WTC11 (cell line): Measurements from ENCODE around the gene ABR. TPM values are rescaled to one million over a fixed set of nuclear protein-coding genes. Genes with fewer than 3 reads are reported as not detected.

Experiments
- ATAC-seq: fragments of 200-7000 bp; cut with Tn5 transposase; 2 replicates; pipeline ENCODE4 v1.10.0; 2021; ENCODE audit warnings: mild to moderate bottlenecking, moderate library complexity
- CTCF ChIA-PET: fragments of 300-600 bp; sonication (Branson Sonifier 250); formaldehyde crosslinking; loops from one replicate; lab custom pipeline; 2021; ENCODE audit warnings: antibody characterized with exemption; lab: Charles Lee
- POLR2A ChIA-PET: fragments of 350-600 bp; sonication (Branson Sonifier 250); formaldehyde crosslinking; loops from one replicate; lab custom pipeline; 2021; ENCODE audit warnings: antibody characterized with exemption; lab: Charles Lee
- DNase-seq: peaks from one replicate; pipeline ENCODE4 v3.0.0; 2021; ENCODE audit warnings: low spot score
- H3K27ac Mint-ChIP-seq: 2 replicates; pipeline ENCODE4 v1.8.0; 2021; ENCODE audit warnings: mixed read lengths
- H3K27me3 Mint-ChIP-seq: 2 replicates; pipeline ENCODE4 v1.8.0; 2021; ENCODE audit warnings: low read depth, mild to moderate bottlenecking, moderate library complexity, mixed read lengths
- H3K36me3 Mint-ChIP-seq: 2 replicates; pipeline ENCODE4 v1.8.0; 2021; ENCODE audit warnings: mixed read lengths
- H3K4me1 Mint-ChIP-seq: 2 replicates; pipeline ENCODE4 v1.8.0; 2022; ENCODE audit warnings: mixed read lengths
- H3K4me3 Mint-ChIP-seq: 2 replicates; pipeline ENCODE4 v1.8.0; 2021; ENCODE audit warnings: mild to moderate bottlenecking, moderate library complexity, mixed read lengths
- H3K9me3 Mint-ChIP-seq: 2 replicates; pipeline ENCODE4 v1.8.0; 2021; ENCODE audit warnings: mixed read lengths
- ARID4B ChIP-seq: sonication (generic); formaldehyde crosslinking; IDR thresholded peaks from 2 replicates; pipeline ENCODE4 v1.8.0; 2023; ENCODE audit warnings: missing genetic modification reagents, mild to moderate bottlenecking, borderline replicate concordance
- EMX1 ChIP-seq: fragments of 250-450 bp; sonication (Bioruptor Pico); IDR thresholded peaks from 2 replicates; pipeline ENCODE4 v1.8.0; 2021; ENCODE audit warnings: mild to moderate bottlenecking
- FOXJ3 ChIP-seq: sonication (generic); formaldehyde crosslinking; IDR thresholded peaks from 2 replicates; pipeline ENCODE4 v1.9.0; 2021; ENCODE audit warnings: missing genetic modification reagents, mild to moderate bottlenecking, borderline replicate concordance
- HMGA2 ChIP-seq: fragments of 250-450 bp; sonication (Bioruptor Pico); IDR thresholded peaks from 2 replicates; pipeline ENCODE4 v1.4.0; 2021; ENCODE audit warnings: mild to moderate bottlenecking, moderate library complexity
- KAT7 ChIP-seq: sonication (generic); formaldehyde crosslinking; IDR thresholded peaks from 2 replicates; pipeline ENCODE4 v1.8.1; 2023; ENCODE audit warnings: missing genetic modification reagents, mild to moderate bottlenecking, borderline replicate concordance
- OVOL2 ChIP-seq: fragments of 250-450 bp; sonication (Bioruptor Pico); IDR thresholded peaks from 2 replicates; pipeline ENCODE4 v1.9.0; 2021; ENCODE audit warnings: mild to moderate bottlenecking, borderline replicate concordance
- PREB ChIP-seq: sonication (generic); formaldehyde crosslinking; IDR thresholded peaks from 2 replicates; pipeline ENCODE4 v1.8.1; 2022; ENCODE audit warnings: mild to moderate bottlenecking, missing genetic modification reagents, moderate library complexity, borderline replicate concordance
- STAT6 ChIP-seq: sonication (generic); formaldehyde crosslinking; conservative IDR thresholded peaks from 2 replicates; pipeline ENCODE4 v1.8.1; 2023; ENCODE audit warnings: mild to moderate bottlenecking, low read depth, missing genetic modification reagents, moderate library complexity
- TCF7 ChIP-seq: sonication (generic); formaldehyde crosslinking; IDR thresholded peaks from 2 replicates; pipeline ENCODE4 v1.8.0; 2022; ENCODE audit warnings: mild to moderate bottlenecking, low read depth, missing genetic modification reagents, moderate library complexity
- TEAD4 ChIP-seq: sonication (generic); formaldehyde crosslinking; IDR thresholded peaks from 2 replicates; pipeline ENCODE4 v1.8.0; 2022; ENCODE audit warnings: mild to moderate bottlenecking, missing genetic modification reagents
- USF2 ChIP-seq: sonication (generic); formaldehyde crosslinking; IDR thresholded peaks from 2 replicates; pipeline ENCODE4 v1.8.1; 2023; ENCODE audit warnings: mild to moderate bottlenecking, missing genetic modification reagents, moderate library complexity
- ZBTB21 ChIP-seq: sonication (generic); formaldehyde crosslinking; IDR thresholded peaks from 2 replicates; pipeline ENCODE4 v1.8.1; 2023; ENCODE audit warnings: mild to moderate bottlenecking, missing genetic modification reagents, borderline replicate concordance
- ZNF121 ChIP-seq: sonication (generic); formaldehyde crosslinking; IDR thresholded peaks from 2 replicates; pipeline ENCODE4 v1.8.0; 2023; ENCODE audit warnings: missing genetic modification reagents
- ZNF219 ChIP-seq: sonication (generic); formaldehyde crosslinking; IDR thresholded peaks from 2 replicates; pipeline ENCODE4 v1.8.0; 2023; ENCODE audit warnings: missing genetic modification reagents, mild to moderate bottlenecking, borderline replicate concordance
- ZNF671 ChIP-seq: fragments of 250-450 bp; sonication (Bioruptor Pico); IDR thresholded peaks from 2 replicates; pipeline ENCODE4 v1.8.0; 2021; ENCODE audit warnings: mild to moderate bottlenecking
- total RNA-seq: library from RNA; stranded (reverse); gene quantifications from 3 replicates; pipeline ENCODE4 v1.2.3, GENCODE V29; 2021
- TF ChIP-seq, protein P1 (sequence below): sonication (generic); formaldehyde crosslinking; IDR thresholded peaks from 2 replicates; pipeline ENCODE4 v1.8.0; 2022; ENCODE audit warnings: mild to moderate bottlenecking, missing genetic modification reagents
- TF ChIP-seq, protein P2 (sequence below): sonication (generic); formaldehyde crosslinking; IDR thresholded peaks from 2 replicates; pipeline ENCODE4 v1.8.1; 2023; ENCODE audit warnings: mild to moderate bottlenecking, moderate library complexity, missing genetic modification reagents
- TF ChIP-seq, protein P3 (sequence below): sonication (generic); formaldehyde crosslinking; IDR thresholded peaks from 2 replicates; pipeline ENCODE4 v1.8.0; 2023; ENCODE audit warnings: missing genetic modification reagents
- TF ChIP-seq, protein P4 (sequence below): fragments of 250-450 bp; sonication (Bioruptor Pico); IDR thresholded peaks from 2 replicates; pipeline ENCODE4 v1.9.0; 2021; ENCODE audit warnings: mild to moderate bottlenecking

ABR gene
- total RNA-seq, 1 experiment from 2014 or later, result 38.0 TPM

- Mint-ChIP-seq H3K9me3 (no peaks in the 10 kb centered on the region), H3K27me3 (peaks cover 17% of the 10 kb centered on the region), H3K36me3 (no peaks in the 10 kb centered on the region), H3K27ac (peak overlapping the region; percentile 82; the same call in 1 of the 2 replicates), H3K4me3 (0 out of 2 replicates have a peak overlapping the region, but pooled peaks have one; percentile 30), H3K4me1 (peaks cover 18% of the 10 kb centered on the region)
- no peak for TF ChIP-seq HMGA2
- no peak for TF ChIP-seq KAT7 (CRISPR knock-in tag)
- TF ChIP-seq OVOL2, result no peak
- TF ChIP-seq USF2 (CRISPR knock-in tag), result no peak
- TF ChIP-seq ZNF671, result no peak
- TF ChIP-seq, protein P1, sequence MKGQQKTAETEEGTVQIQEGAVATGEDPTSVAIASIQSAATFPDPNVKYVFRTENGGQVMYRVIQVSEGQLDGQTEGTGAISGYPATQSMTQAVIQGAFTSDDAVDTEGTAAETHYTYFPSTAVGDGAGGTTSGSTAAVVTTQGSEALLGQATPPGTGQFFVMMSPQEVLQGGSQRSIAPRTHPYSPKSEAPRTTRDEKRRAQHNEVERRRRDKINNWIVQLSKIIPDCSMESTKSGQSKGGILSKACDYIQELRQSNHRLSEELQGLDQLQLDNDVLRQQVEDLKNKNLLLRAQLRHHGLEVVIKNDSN (CRISPR knock-in tag), result no peak
- ATAC-seq (no peak), DNase-seq (no peak)
- CTCF ChIA-PET, result interaction anchor here (0.5 to 5.2 kb wide), 8 partner anchors 19 to 198 kb away, joined by 3 to 40 read pairs (median 5); partner anchors contain the start of gene TIMM22
- POLR2A ChIA-PET, result interaction anchor here (0.6 kb wide), 1 partner anchor 225 kb away, joined by 3 read pairs; no protein-coding TSS in a partner anchor
Observed at GRCh38 chr17:1077581-1077985, 102.2 kb downstream of the ABR start.

- ATAC-seq, result no peak
- Mint-ChIP-seq H3K27me3 (peaks cover 17% of the 10 kb centered on the region), H3K4me3 (no peak overlapping the region), H3K9me3 (no peaks in the 10 kb centered on the region), H3K36me3 (no peaks in the 10 kb centered on the region), H3K27ac (no peak overlapping the region), H3K4me1 (peaks cover 18% of the 10 kb centered on the region)
- no peak for DNase-seq
- ChIA-PET POLR2A (interaction anchor here (0.6 kb wide), 2 partner anchors 224 to 1183 kb away, joined by 3 to 4 read pairs; no protein-coding TSS in a partner anchor), CTCF (interaction anchor here (0.7 to 5.2 kb wide), 6 partner anchors 18 to 197 kb away, joined by 3 to 40 read pairs (median 6); partner anchors contain the start of gene TIMM22)
- no peak for TF ChIP-seq ZNF219 (CRISPR knock-in tag)
- TF ChIP-seq FOXJ3 (CRISPR knock-in tag), result no peak
- TF ChIP-seq ZBTB21, result no peak
- TF ChIP-seq ZNF121 (CRISPR knock-in tag), result no peak
- TF ChIP-seq, protein P2, sequence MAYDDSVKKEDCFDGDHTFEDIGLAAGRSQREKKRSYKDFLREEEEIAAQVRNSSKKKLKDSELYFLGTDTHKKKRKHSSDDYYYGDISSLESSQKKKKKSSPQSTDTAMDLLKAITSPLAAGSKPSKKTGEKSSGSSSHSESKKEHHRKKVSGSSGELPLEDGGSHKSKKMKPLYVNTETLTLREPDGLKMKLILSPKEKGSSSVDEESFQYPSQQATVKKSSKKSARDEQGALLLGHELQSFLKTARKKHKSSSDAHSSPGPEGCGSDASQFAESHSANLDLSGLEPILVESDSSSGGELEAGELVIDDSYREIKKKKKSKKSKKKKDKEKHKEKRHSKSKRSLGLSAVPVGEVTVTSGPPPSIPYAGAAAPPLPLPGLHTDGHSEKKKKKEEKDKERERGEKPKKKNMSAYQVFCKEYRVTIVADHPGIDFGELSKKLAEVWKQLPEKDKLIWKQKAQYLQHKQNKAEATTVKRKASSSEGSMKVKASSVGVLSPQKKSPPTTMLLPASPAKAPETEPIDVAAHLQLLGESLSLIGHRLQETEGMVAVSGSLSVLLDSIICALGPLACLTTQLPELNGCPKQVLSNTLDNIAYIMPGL (CRISPR knock-in tag), result no peak
- no peak for TF ChIP-seq ZNF671
- no peak for TF ChIP-seq ARID4B (CRISPR knock-in tag)
- TF ChIP-seq, protein P3, sequence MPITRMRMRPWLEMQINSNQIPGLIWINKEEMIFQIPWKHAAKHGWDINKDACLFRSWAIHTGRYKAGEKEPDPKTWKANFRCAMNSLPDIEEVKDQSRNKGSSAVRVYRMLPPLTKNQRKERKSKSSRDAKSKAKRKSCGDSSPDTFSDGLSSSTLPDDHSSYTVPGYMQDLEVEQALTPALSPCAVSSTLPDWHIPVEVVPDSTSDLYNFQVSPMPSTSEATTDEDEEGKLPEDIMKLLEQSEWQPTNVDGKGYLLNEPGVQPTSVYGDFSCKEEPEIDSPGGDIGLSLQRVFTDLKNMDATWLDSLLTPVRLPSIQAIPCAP, result no peak
- no peak for TF ChIP-seq EMX1 (CRISPR knock-in tag)
- TF ChIP-seq, protein P4, sequence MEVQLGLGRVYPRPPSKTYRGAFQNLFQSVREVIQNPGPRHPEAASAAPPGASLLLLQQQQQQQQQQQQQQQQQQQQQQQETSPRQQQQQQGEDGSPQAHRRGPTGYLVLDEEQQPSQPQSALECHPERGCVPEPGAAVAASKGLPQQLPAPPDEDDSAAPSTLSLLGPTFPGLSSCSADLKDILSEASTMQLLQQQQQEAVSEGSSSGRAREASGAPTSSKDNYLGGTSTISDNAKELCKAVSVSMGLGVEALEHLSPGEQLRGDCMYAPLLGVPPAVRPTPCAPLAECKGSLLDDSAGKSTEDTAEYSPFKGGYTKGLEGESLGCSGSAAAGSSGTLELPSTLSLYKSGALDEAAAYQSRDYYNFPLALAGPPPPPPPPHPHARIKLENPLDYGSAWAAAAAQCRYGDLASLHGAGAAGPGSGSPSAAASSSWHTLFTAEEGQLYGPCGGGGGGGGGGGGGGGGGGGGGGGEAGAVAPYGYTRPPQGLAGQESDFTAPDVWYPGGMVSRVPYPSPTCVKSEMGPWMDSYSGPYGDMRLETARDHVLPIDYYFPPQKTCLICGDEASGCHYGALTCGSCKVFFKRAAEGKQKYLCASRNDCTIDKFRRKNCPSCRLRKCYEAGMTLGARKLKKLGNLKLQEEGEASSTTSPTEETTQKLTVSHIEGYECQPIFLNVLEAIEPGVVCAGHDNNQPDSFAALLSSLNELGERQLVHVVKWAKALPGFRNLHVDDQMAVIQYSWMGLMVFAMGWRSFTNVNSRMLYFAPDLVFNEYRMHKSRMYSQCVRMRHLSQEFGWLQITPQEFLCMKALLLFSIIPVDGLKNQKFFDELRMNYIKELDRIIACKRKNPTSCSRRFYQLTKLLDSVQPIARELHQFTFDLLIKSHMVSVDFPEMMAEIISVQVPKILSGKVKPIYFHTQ, result no peak
- no peak for TF ChIP-seq STAT6 (CRISPR knock-in tag)
- no peak for TF ChIP-seq TCF7 (CRISPR knock-in tag)
- no peak for TF ChIP-seq TEAD4 (CRISPR knock-in tag)
- TF ChIP-seq PREB (CRISPR knock-in tag), result no peak
Observed at GRCh38 chr17:1076982-1077302, 102.8 kb downstream of the ABR start.
